Measurements from ENCODE around the gene ZNF275. TPM values are rescaled to one million over a fixed set of nuclear protein-coding genes. Genes with fewer than 3 reads are reported as not detected.
"Not testable (repeated sequence)": the region's sequence is repeated elsewhere in the genome, so short reads cannot be mapped to it uniquely, and the experiment has no call there.

ZNF275 gene
- total RNA-seq, 2 experiments from 2014 or later, result 14.2 to 14.7 TPM

DNA sequence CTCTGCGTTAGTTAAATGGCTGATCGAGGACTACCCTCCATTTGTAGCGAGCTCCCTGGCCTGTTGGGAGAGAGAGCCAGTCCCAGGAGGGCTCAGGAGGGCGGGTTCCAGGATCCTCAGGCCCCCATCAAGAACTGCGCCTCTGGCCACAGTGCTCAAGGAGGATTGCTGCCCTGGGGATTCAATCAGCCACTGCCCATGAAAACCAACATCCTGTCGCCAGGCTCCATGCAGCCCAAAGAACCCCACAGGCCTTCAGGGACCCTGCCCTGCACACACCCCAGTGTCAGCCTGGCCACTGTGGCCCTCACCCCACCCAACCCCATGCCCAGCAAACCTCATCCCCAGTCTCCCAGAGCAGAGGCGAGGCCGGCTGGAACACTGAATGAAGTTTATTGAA lies 16.6 kb upstream of the ZNF275 start:
- TF ChIP-seq, protein P1, sequence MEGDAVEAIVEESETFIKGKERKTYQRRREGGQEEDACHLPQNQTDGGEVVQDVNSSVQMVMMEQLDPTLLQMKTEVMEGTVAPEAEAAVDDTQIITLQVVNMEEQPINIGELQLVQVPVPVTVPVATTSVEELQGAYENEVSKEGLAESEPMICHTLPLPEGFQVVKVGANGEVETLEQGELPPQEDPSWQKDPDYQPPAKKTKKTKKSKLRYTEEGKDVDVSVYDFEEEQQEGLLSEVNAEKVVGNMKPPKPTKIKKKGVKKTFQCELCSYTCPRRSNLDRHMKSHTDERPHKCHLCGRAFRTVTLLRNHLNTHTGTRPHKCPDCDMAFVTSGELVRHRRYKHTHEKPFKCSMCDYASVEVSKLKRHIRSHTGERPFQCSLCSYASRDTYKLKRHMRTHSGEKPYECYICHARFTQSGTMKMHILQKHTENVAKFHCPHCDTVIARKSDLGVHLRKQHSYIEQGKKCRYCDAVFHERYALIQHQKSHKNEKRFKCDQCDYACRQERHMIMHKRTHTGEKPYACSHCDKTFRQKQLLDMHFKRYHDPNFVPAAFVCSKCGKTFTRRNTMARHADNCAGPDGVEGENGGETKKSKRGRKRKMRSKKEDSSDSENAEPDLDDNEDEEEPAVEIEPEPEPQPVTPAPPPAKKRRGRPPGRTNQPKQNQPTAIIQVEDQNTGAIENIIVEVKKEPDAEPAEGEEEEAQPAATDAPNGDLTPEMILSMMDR (IDR thresholded peaks at IDR 0.05), result no peak
- peaks cover 9% of the 10 kb centered on the region for H3K27me3 Mint-ChIP-seq
- H3K36me3 Mint-ChIP-seq (ENCODE audit: low read depth), result no peaks in the 10 kb centered on the region
- H3K4me3 Mint-ChIP-seq, result no peak overlapping the region
- no peaks in the 10 kb centered on the region for H3K9me3 Mint-ChIP-seq
- intact Hi-C loops (cut with micrococcal nuclease), result no loop called here
- DNase-seq (no peak), ATAC-seq (no peak)
- ChIA-PET POLR2A (no interaction called here), CTCF (no interaction called here)
- H3K4me1 Mint-ChIP-seq (ENCODE audit: low read depth), result no peaks in the 10 kb centered on the region
- H3K27ac Mint-ChIP-seq, result no peak overlapping the region

DNA sequence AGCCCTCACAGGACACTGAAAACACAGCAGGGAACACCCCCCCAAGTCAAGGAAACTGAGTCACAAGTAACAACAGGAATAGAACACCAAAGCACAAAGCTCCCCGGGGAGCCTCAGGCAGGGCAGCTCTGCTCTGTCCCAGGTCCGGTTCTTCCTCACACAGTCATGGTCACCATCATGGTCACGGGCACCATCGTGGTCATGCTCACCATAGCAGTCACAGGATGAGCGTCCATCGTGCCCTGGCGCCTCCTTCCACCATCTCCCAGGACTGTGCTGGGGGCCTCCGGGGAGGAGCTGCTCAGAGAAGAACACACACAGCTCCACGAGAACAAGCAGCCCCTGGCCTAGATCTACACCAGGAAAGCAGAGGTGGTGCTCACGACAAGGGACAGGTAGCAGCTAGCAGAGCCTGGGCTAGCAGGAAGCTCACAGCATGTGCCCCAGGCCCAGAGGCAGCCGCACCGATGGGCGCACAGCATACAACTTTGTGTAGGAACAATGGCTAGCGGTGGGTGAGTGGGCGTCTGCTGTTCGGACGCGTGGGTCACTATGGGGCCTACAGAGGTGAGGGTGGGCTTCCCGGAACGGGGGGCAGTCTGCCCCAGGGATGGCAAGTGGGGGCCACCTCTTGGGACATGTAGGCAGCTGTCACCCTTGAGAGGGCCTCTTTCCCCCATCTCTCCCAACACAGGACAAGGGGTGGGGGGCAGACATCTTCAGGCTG lies 15.8 kb upstream of the ZNF275 start:
- Mint-ChIP-seq H3K27ac (no peak overlapping the region), H3K9me3 (no peaks in the 10 kb centered on the region), H3K27me3 (peaks cover 9% of the 10 kb centered on the region), H3K4me1 (ENCODE audit: low read depth) (no peaks in the 10 kb centered on the region), H3K36me3 (ENCODE audit: low read depth) (no peaks in the 10 kb centered on the region), H3K4me3 (no peak overlapping the region)
- intact Hi-C loops (cut with micrococcal nuclease), result no loop called here
- ATAC-seq, result no peak
- ChIA-PET POLR2A (no interaction called here), CTCF (no interaction called here)
- TF ChIP-seq, protein P1 (IDR thresholded peaks at IDR 0.05), result no peak
- DNase-seq, result no peak

DNA sequence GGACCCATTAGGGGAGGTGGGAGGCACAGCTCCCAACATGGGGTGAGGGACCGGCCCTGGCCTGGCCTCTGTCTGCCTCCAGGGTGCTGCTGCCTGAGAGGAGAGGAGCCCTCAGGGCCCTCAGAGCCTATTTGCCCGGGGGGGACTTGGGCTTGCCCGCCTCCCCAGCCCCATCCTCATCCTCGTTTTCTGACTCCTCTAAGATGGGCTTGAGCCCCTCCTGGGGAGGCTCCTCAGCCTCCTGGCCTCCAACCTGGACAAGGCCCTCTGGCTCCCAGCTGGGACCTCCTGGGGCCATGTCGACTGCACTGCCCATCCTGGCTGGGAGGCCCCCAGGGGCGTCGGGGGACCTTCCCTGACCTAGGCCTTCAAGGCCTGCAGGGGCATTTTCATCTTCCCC lies 15.1 kb upstream of the ZNF275 start:
- POLR2A ChIA-PET, result no interaction called here
- ATAC-seq (no peak), DNase-seq (no peak)
- Mint-ChIP-seq H3K36me3 (ENCODE audit: low read depth) (no peaks in the 10 kb centered on the region), H3K9me3 (no peaks in the 10 kb centered on the region), H3K4me1 (ENCODE audit: low read depth) (peaks cover under 1% of the 10 kb centered on the region), H3K4me3 (no peak overlapping the region), H3K27me3 (peaks cover 9% of the 10 kb centered on the region), H3K27ac (no peak overlapping the region)
- CTCF ChIA-PET, result no interaction called here
- intact Hi-C loops (cut with micrococcal nuclease), result no loop called here
- TF ChIP-seq, protein P1 (IDR thresholded peaks at IDR 0.05), result no peak

DNA sequence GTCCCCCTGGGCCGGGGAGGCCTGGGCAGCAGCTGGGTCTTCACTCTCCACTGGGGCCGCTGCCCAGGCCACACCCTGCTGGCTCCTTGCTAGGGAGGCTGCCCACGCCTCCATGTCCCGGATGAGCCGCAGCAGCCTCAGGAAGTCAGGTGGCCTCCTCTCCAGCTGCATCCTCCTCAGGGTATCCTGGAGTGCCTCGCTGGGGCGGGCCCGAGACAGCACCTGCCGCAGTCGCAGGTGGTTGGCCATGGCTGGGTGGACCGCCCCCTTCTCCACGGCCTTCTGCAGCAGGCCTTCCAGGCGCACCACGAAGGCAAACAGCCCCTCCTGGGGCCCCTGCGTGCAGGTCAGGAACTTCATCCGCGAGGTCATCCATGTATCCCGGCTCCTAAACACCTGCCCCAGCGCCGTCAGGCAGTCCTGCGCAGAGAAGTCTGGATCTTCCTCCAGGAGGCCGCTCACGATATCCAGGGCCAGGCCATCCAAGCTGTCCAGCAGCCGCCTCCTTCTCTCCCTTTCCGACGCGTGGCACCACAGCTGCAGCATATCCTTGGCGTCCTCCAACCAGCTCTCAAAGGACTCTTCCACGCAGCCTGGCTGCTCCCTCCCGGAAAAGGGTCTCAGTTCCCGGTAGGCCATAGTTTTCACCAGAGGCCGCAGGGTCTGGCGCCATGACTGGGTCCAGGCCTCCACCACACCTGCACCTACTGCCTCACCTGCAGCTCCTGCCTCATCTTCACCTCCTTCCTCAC lies 14.5 kb upstream of the ZNF275 start:
- POLR2A ChIA-PET, result no interaction called here
- no peak overlapping the region for H3K27ac Mint-ChIP-seq
- TF ChIP-seq, protein P1 (IDR thresholded peaks at IDR 0.05), result no peak
- no peaks in the 10 kb centered on the region for H3K9me3 Mint-ChIP-seq
- DNase-seq (no peak), ATAC-seq (no peak)
- intact Hi-C loops (cut with micrococcal nuclease), result no loop called here
- H3K4me1 Mint-ChIP-seq (ENCODE audit: low read depth), result peaks cover 6% of the 10 kb centered on the region
- H3K4me3 Mint-ChIP-seq, result no peak overlapping the region
- CTCF ChIA-PET, result no interaction called here
- H3K27me3 Mint-ChIP-seq, result peaks cover 9% of the 10 kb centered on the region
- no peaks in the 10 kb centered on the region for H3K36me3 Mint-ChIP-seq (ENCODE audit: low read depth)

DNA sequence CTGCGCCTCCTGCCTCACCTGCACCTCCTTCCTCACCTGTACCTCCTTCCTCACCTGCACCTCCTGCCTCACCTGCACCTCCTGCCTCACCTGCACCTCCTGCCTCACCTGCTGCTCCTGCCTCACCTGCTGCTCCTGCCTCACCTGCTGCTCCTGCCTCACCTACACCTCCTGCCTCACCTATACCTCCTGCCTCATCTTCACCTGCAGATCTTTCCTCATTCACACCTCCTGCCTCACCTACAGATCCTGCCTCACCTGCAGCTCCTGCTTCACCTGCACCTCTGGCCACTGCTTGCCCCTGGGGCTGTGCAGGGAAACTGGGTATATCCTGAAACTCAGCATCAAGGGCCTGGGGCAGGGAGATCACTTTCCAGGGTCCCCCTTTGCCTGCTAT lies 13.9 kb upstream of the ZNF275 start:
- CTCF ChIA-PET; H3K27ac Mint-ChIP-seq; H3K9me3 Mint-ChIP-seq; H3K27me3 Mint-ChIP-seq; DNase-seq; H3K4me3 Mint-ChIP-seq; H3K36me3 Mint-ChIP-seq (ENCODE audit: low read depth); POLR2A ChIA-PET; ATAC-seq; H3K4me1 Mint-ChIP-seq (ENCODE audit: low read depth); intact Hi-C loops (cut with micrococcal nuclease): not testable (repeated sequence)
